ENCODE data around the gene NAA16. TPM values are rescaled to one million over a fixed set of nuclear protein-coding genes. Genes with fewer than 3 reads are reported as not detected.

NAA16 gene
- total RNA-seq, 1 experiment from 2014 or later, result 27.2 TPM

- POLR2A ChIA-PET (ENCODE audit: low non-redundant PET), result no interaction called here
- Histone ChIP-seq H3K9me3 (ENCODE audit: low read depth, low read length, poor library complexity, severe bottlenecking) (no peaks in the 10 kb centered on the region), H3K27me3 (replicated peaks; ENCODE audit: insufficient read depth, low read depth, low read length, poor library complexity) (no peaks in the 10 kb centered on the region), H3K4me3 (ENCODE audit: low read depth, low read length, poor library complexity, severe bottlenecking) (no peak overlapping the region), H3K27ac (ENCODE audit: low read depth, low read length, poor library complexity, severe bottlenecking) (no peak overlapping the region), H3K36me3 (ENCODE audit: insufficient read depth, low read length, poor library complexity, severe bottlenecking) (no peaks in the 10 kb centered on the region), H3K4me1 (ENCODE audit: insufficient read depth, low read length, poor library complexity, severe bottlenecking) (no peaks in the 10 kb centered on the region)
- CTCF ChIA-PET, result no interaction called here
- TF ChIP-seq CTCF (conservative IDR thresholded peaks at IDR 0.05; ENCODE audit: low read depth, low read length) (no peak), EZH2 (IDR thresholded peaks at IDR 0.05; ENCODE audit: borderline replicate concordance, low read depth, low read length, poor library complexity, severe bottlenecking) (no peak)
- BruUV-seq (replicated peaks), result no TSS peak
- no peak for DNase-seq (ENCODE audit: low spot score)
- intact Hi-C loops (cut with micrococcal nuclease; ENCODE audit: unreplicated experiment), result no loop called here
Measured at GRCh38 chr13:41403983-41404382, 92.9 kb downstream of the NAA16 start.

- Histone ChIP-seq H3K27ac (ENCODE audit: low read depth, low read length, poor library complexity, severe bottlenecking) (no peak overlapping the region), H3K27me3 (replicated peaks; ENCODE audit: insufficient read depth, low read depth, low read length, poor library complexity) (no peaks in the 10 kb centered on the region), H3K4me1 (ENCODE audit: insufficient read depth, low read length, poor library complexity, severe bottlenecking) (no peaks in the 10 kb centered on the region), H3K36me3 (ENCODE audit: insufficient read depth, low read length, poor library complexity, severe bottlenecking) (no peaks in the 10 kb centered on the region), H3K9me3 (ENCODE audit: low read depth, low read length, poor library complexity, severe bottlenecking) (no peaks in the 10 kb centered on the region), H3K4me3 (ENCODE audit: low read depth, low read length, poor library complexity, severe bottlenecking) (no peak overlapping the region)
- TF ChIP-seq CTCF (conservative IDR thresholded peaks at IDR 0.05; ENCODE audit: low read depth, low read length) (no peak), EZH2 (IDR thresholded peaks at IDR 0.05; ENCODE audit: borderline replicate concordance, low read depth, low read length, poor library complexity, severe bottlenecking) (no peak)
- ChIA-PET CTCF (no interaction called here), POLR2A (ENCODE audit: low non-redundant PET) (no interaction called here)
- no peak for DNase-seq (ENCODE audit: low spot score)
- intact Hi-C loops (cut with micrococcal nuclease; ENCODE audit: unreplicated experiment), result no loop called here
- BruUV-seq (replicated peaks), result no TSS peak
Measured at GRCh38 chr13:41405367-41405766, 94.3 kb downstream of the NAA16 start.

- POLR2A ChIA-PET (ENCODE audit: low non-redundant PET), result no interaction called here
- no peak overlapping the region for H3K4me3 ChIP-seq (ENCODE audit: low read depth, low read length, poor library complexity, severe bottlenecking)
- no peak for DNase-seq (ENCODE audit: low spot score)
- no TSS peak for BruUV-seq (replicated peaks)
- no peaks in the 10 kb centered on the region for H3K27me3 ChIP-seq (replicated peaks; ENCODE audit: insufficient read depth, low read depth, low read length, poor library complexity)
- TF ChIP-seq EZH2 (IDR thresholded peaks at IDR 0.05; ENCODE audit: borderline replicate concordance, low read depth, low read length, poor library complexity, severe bottlenecking), result no peak
- TF ChIP-seq CTCF (conservative IDR thresholded peaks at IDR 0.05; ENCODE audit: low read depth, low read length), result no peak
- H3K36me3 ChIP-seq (ENCODE audit: insufficient read depth, low read length, poor library complexity, severe bottlenecking), result no peaks in the 10 kb centered on the region
- no peak overlapping the region for H3K27ac ChIP-seq (ENCODE audit: low read depth, low read length, poor library complexity, severe bottlenecking)
- no peaks in the 10 kb centered on the region for H3K9me3 ChIP-seq (ENCODE audit: low read depth, low read length, poor library complexity, severe bottlenecking)
- CTCF ChIA-PET, result no interaction called here
- H3K4me1 ChIP-seq (ENCODE audit: insufficient read depth, low read length, poor library complexity, severe bottlenecking), result no peaks in the 10 kb centered on the region
- intact Hi-C loops (cut with micrococcal nuclease; ENCODE audit: unreplicated experiment), result no loop called here
Measured at GRCh38 chr13:41407380-41407779, 96.3 kb downstream of the NAA16 start.
